Thyroid gland (tissue), 4 donors: ENCODE data around the gene PPP2R5C. TPM values are rescaled to one million over a fixed set of nuclear protein-coding genes. Genes with fewer than 3 reads are reported as not detected.

Experiments
- DNase-seq, 2 donors: peaks; one replicate each; pipeline ENCODE4 v3.0.0-alpha.2; 2019
- H3K27ac ChIP-seq, 3 donors: fragments of 200-600 bp; sonication (generic); 1 replicate in 2 of 3; 2 replicates in 1 of 3; pipeline ENCODE4 v1.5.1; 2016 to 2019; ENCODE audit warnings: mild to moderate bottlenecking in 1 of 3, moderate library complexity in 1 of 3
- H3K27me3 ChIP-seq: fragments of 200-600 bp; sonication (generic); one replicate; pipeline ENCODE4 v1.5.1; 2019
- H3K36me3 ChIP-seq, 2 donors: fragments of 200-600 bp; sonication (generic); one replicate each; pipeline ENCODE4 v1.5.1; 2016 to 2019
- H3K4me1 ChIP-seq, 2 donors: fragments of 200-600 bp; sonication (generic); one replicate each; pipeline ENCODE4 v1.5.1; 2017 to 2019
- H3K4me3 ChIP-seq, 3 donors: fragments of 200-600 bp; sonication (generic); replicated peaks in 1 of 3; 1 replicate in 2 of 3; 2 replicates in 1 of 3; pipeline ENCODE4 v1.5.1; 2016; ENCODE audit warnings: mild to moderate bottlenecking in 1 of 3
- H3K9me3 ChIP-seq: fragments of 200-600 bp; sonication (generic); one replicate; pipeline ENCODE4 v1.5.1; 2017
- CTCF ChIP-seq, 6 experiments: fragments of 200-600 bp in 3 of 6; fragments of 450-650 bp in 3 of 6; sonication (generic) in 3 of 6; IDR thresholded peaks; one replicate each; pipeline ENCODE4 v1.5.1; 2016 to 2019; ENCODE audit warnings: antibody characterized with exemption in 6 of 6, mild to moderate bottlenecking in 2 of 6, inconsistent platforms in 1 of 6, moderate library complexity in 1 of 6
- POLR2A ChIP-seq, 2 donors: fragments of 450-650 bp; IDR thresholded peaks; one replicate each; pipeline ENCODE4 v1.6.1; 2017; ENCODE audit warnings: antibody characterized with exemption in 2 of 2, mild to moderate bottlenecking in 2 of 2, moderate library complexity in 1 of 2
- WGBS, 2 donors: methylation state at CpG; one replicate each; pipeline ENCODE4 v1.1.5; 2017; 5-methylcytosine and 5-hydroxymethylcytosine counted together
- intact Hi-C: fragments of 100-400 bp; cut with DNase I; formaldehyde crosslinking; loops from one replicate; pipeline ENCODE4 v1.15.1; 2023
- total RNA-seq, 4 donors: library from RNA; depleted of rRNA; stranded (reverse); fragments of >200 nt; gene quantifications; one replicate each; pipeline ENCODE4 v1.2.3, GENCODE V29; 2016

Gene PPP2R5C
- total RNA-seq, 4 donors from 2014 or later: 105 to 209 (median 141) TPM

- H3K4me1 ChIP-seq: peaks cover 14 to 18% of the 10 kb centered on the region in 2 donors
- no peaks in the 10 kb centered on the region for H3K27me3 ChIP-seq
- H3K36me3 ChIP-seq: no peaks in the 10 kb centered on the region
- peak overlapping the region; percentile 12 to 88 (median 50) for H3K4me3 ChIP-seq
- no peak for DNase-seq
- TF ChIP-seq CTCF (IDR thresholded peaks at IDR 0.05) (no peak), POLR2A (IDR thresholded peaks at IDR 0.05) (no peak)
- intact Hi-C loops: loop anchor here (5.0 kb wide), 1 partner anchor 180 kb away; no protein-coding TSS in a partner anchor
- H3K9me3 ChIP-seq: no peaks in the 10 kb centered on the region
- 6 to 14% methylated on average over 8 of the region's 8 CpGs for WGBS, 2 donors
- H3K27ac ChIP-seq: peak overlapping the region; percentile 89 to 100 (median 96)
Observed at GRCh38 chr14:101947577-101947903, 186.0 kb downstream of the PPP2R5C start.

GRCh38 chr14:101947904-101948665 is 186.6 kb downstream of the PPP2R5C start:
- intact Hi-C loops: loop anchor here (5.0 kb wide), 1 partner anchor 181 kb away; no protein-coding TSS in a partner anchor
- Histone ChIP-seq H3K36me3 (no peaks in the 10 kb centered on the region), H3K27ac (peak overlapping the region; percentile 89 to 100 (median 96)), H3K4me1 (peaks cover 14 to 18% of the 10 kb centered on the region in 2 donors), H3K4me3 (peak overlapping the region; percentile 50 to 97 (median 84)), H3K9me3 (no peaks in the 10 kb centered on the region), H3K27me3 (no peaks in the 10 kb centered on the region)
- peak; percentile 100 for DNase-seq
- TF ChIP-seq POLR2A (IDR thresholded peaks at IDR 0.05) (peak; percentile 77 to 94), CTCF (IDR thresholded peaks at IDR 0.05) (peak in 2 of 6 experiments; percentile 9 to 21)
- 0 to 1% methylated on average over 20 to 37 of the region's 53 CpGs for WGBS, 2 donors

GRCh38 chr14:101948666-101949216 is 187.2 kb downstream of the PPP2R5C start:
- WGBS, 2 donors: 16 to 23% methylated on average over 9 to 10 of the region's 29 CpGs
- H3K9me3 ChIP-seq: no peaks in the 10 kb centered on the region
- peak overlapping the region; percentile 73 to 100 (median 91) for H3K27ac ChIP-seq
- intact Hi-C loops: loop anchor here (5.0 kb wide), 1 partner anchor 181 kb away; no protein-coding TSS in a partner anchor
- H3K27me3 ChIP-seq: no peaks in the 10 kb centered on the region
- peak in 1 of 2 donors; percentile 12 for DNase-seq
- H3K4me1 ChIP-seq: peaks cover 14 to 18% of the 10 kb centered on the region in 2 donors
- H3K4me3 ChIP-seq: peak overlapping the region; percentile 50 to 97 (median 84)
- no peaks in the 10 kb centered on the region for H3K36me3 ChIP-seq
- TF ChIP-seq CTCF (IDR thresholded peaks at IDR 0.05) (no peak), POLR2A (IDR thresholded peaks at IDR 0.05) (no peak)

- 52 to 63% methylated on average over 4 of the region's 4 CpGs for WGBS, 2 donors
- TF ChIP-seq POLR2A (IDR thresholded peaks at IDR 0.05): no peak
- DNase-seq: no peak
- no peaks in the 10 kb centered on the region for H3K9me3 ChIP-seq
- H3K4me3 ChIP-seq: no peak overlapping the region
- intact Hi-C loops: no loop called here
- peaks cover 14 to 18% of the 10 kb centered on the region in 2 donors for H3K4me1 ChIP-seq
- no peaks in the 10 kb centered on the region for H3K36me3 ChIP-seq
- no peak overlapping the region for H3K27ac ChIP-seq
- no peaks in the 10 kb centered on the region for H3K27me3 ChIP-seq
Observed at GRCh38 chr14:101950100-101950499, 188.6 kb downstream of the PPP2R5C start.

- DNase-seq: no peak
- H3K27me3 ChIP-seq: no peaks in the 10 kb centered on the region
- WGBS, 2 donors: 84 to 85% methylated on average over 3 to 4 of the region's 4 CpGs
- no peaks in the 10 kb centered on the region for H3K9me3 ChIP-seq
- H3K27ac ChIP-seq: no peak overlapping the region
- no peak for TF ChIP-seq CTCF (IDR thresholded peaks at IDR 0.05)
- TF ChIP-seq POLR2A (IDR thresholded peaks at IDR 0.05): no peak
- H3K4me1 ChIP-seq: peaks cover 14 to 18% of the 10 kb centered on the region in 2 donors
- H3K4me3 ChIP-seq: no peak overlapping the region
- intact Hi-C loops: no loop called here
- H3K36me3 ChIP-seq: no peaks in the 10 kb centered on the region
Observed at GRCh38 chr14:101950516-101951215, 189.2 kb downstream of the PPP2R5C start.
